CD4-positive, CD25-positive, alpha-beta regulatory T cell (primary cell): ENCODE results near the gene AGXT. TPM values are rescaled to one million over a fixed set of nuclear protein-coding genes. Genes with fewer than 3 reads are reported as not detected.

Experiments
- ATAC-seq, 2 donors: fragments of 150-1000 bp; cut with Tn5 transposase; one replicate each; pipeline ENCODE4 v1.10.0; 2021; ENCODE audit warnings: low read depth in 2 of 2, moderate number of reproducible peaks in 2 of 2, moderate library complexity in 1 of 2
- DNase-seq, 3 donors: peaks; one replicate each; pipeline versions ENCODE4 v3.0.0 to v3.0.0-alpha.2; 2012 to 2022; ENCODE audit warnings: mixed read lengths in 1 of 3
- H3K27ac ChIP-seq: one replicate; pipeline ENCODE4 v1.7.0; 2013; ENCODE audit warnings: mild to moderate bottlenecking, low read length; ENCODE audit not compliant: insufficient read depth, poor library complexity, severe bottlenecking
- H3K27me3 ChIP-seq: one replicate; pipeline ENCODE4 v1.7.0; 2013; ENCODE audit warnings: low read length; ENCODE audit not compliant: control insufficient read depth, insufficient read depth
- H3K36me3 ChIP-seq: one replicate; pipeline ENCODE4 v1.7.0; 2013; ENCODE audit warnings: mild to moderate bottlenecking, low read length, moderate library complexity; ENCODE audit not compliant: control insufficient read depth, insufficient read depth
- H3K4me1 ChIP-seq: 2 replicates; pipeline ENCODE4 v1.7.0; 2013; ENCODE audit warnings: mild to moderate bottlenecking, low read length; ENCODE audit not compliant: insufficient read depth, control insufficient read depth, poor library complexity, severe bottlenecking
- H3K4me3 ChIP-seq: one replicate; pipeline ENCODE4 v1.7.0; 2013; ENCODE audit warnings: low read depth, mild to moderate bottlenecking, low read length, moderate library complexity
- H3K9me3 ChIP-seq, 2 experiments: 1 replicate in 1 of 2; 2 replicates in 1 of 2; pipeline ENCODE4 v1.7.0; 2013; ENCODE audit warnings: low read length in 2 of 2, mild to moderate bottlenecking in 1 of 2, moderate library complexity in 1 of 2; ENCODE audit not compliant: control insufficient read depth in 2 of 2
- H3K27ac Mint-ChIP-seq, 3 donors: one replicate each; pipeline ENCODE4 v1.8.0; 2020 to 2022; ENCODE audit warnings: mild to moderate bottlenecking in 3 of 3, mixed read lengths in 3 of 3, moderate library complexity in 2 of 3
- H3K27me3 Mint-ChIP-seq: one replicate; pipeline ENCODE4 v1.8.0; 2022; ENCODE audit warnings: mild to moderate bottlenecking, mixed read lengths
- H3K36me3 Mint-ChIP-seq: one replicate; pipeline ENCODE4 v1.8.0; 2020; ENCODE audit warnings: mixed read lengths
- H3K4me1 Mint-ChIP-seq, 4 donors: one replicate each; pipeline ENCODE4 v1.8.0; 2020 to 2022; ENCODE audit warnings: mixed read lengths in 4 of 4, mild to moderate bottlenecking in 1 of 4
- H3K4me3 Mint-ChIP-seq, 4 donors: one replicate each; pipeline ENCODE4 v1.8.0; 2020 to 2022; ENCODE audit warnings: mild to moderate bottlenecking in 4 of 4, mixed read lengths in 4 of 4, moderate library complexity in 3 of 4
- H3K9me3 Mint-ChIP-seq, 7 donors: one replicate each; pipeline ENCODE4 v1.8.0; 2020 to 2022; ENCODE audit warnings: mixed read lengths in 7 of 7, mild to moderate bottlenecking in 3 of 7, moderate library complexity in 2 of 7
- polyA plus RNA-seq, 4 donors: library from polyadenylated mRNA; unstranded; fragments of 300-500 nt; fragmentation: Illumina TruSeq; gene quantifications; one replicate each; pipeline ENCODE4 v1.2.3, GENCODE V29; 2021
- total RNA-seq: library from RNA; stranded (reverse); gene quantifications from one replicate; pipeline ENCODE4 v1.2.3, GENCODE V29; 2022

The AGXT gene
- total RNA-seq (not detected), polyA plus RNA-seq (not detected)

GRCh38 chr2:240868286-240869108 lies at the start of gene AGXT:
Gene AGXT (plus strand): TSS chr2:240868824. CDS start chr2:240868866, 42 bp downstream.
- DNase-seq (no peak), ATAC-seq (no peak)
- no peaks in the 10 kb centered on the region for H3K36me3 ChIP-seq
- peaks cover 0 to 1% (median 0%) of the 10 kb centered on the region in 7 donors for H3K9me3 Mint-ChIP-seq
- H3K9me3 ChIP-seq: no peaks in the 10 kb centered on the region
- H3K27ac Mint-ChIP-seq: peak within 1 kb of the TSS in 1 of 3 donors; percentile 58
- H3K36me3 Mint-ChIP-seq: no peaks in the 10 kb centered on the region
- H3K27me3 Mint-ChIP-seq: peaks cover 13% of the 10 kb centered on the region
- no peak within 1 kb of the TSS for H3K4me3 Mint-ChIP-seq
- H3K4me1 Mint-ChIP-seq: no peaks in the 10 kb centered on the region
- H3K4me1 ChIP-seq: no peaks in the 10 kb centered on the region
- no peak within 1 kb of the TSS for H3K27ac ChIP-seq
- no peak within 1 kb of the TSS for H3K4me3 ChIP-seq
- H3K27me3 ChIP-seq: no peaks in the 10 kb centered on the region

DNA sequence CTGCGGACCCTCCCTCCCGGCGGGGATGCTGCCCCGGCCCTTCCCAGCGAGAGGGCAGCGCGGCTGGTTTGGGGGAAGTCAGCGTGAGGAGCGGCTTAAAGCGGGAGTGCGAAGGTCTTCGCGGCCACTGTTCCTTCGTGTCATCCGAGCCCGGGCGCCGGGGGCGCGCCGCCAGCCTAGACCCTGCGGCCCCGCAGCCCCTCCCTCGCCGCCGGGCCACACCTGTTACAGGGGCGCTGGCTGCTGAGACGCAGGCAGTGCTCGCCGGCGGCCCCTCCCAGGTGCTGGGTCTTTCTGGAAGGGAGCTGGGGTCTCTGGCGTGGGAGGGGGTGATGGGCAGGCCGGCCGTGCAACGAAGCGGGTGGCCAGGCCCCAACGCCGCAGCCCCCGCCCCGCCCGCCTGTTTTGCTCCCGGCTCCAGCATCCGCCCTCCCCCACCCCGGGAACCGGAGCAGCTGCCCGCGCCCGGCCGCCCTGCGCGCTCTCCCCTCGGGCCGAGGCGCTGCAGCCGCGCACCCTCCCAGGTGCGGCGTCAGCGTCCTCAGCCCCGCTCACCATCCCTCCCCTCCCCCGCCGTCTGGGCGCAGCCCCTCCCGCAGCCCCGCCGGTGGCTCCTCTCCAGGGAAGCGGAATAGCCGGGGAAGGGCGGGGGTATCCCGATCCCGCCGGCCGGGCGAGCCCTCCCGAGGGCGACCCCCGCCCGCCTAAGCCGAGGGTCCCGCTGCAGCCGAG lies 49.3 kb upstream of the AGXT start:
- H3K4me3 ChIP-seq: no peak overlapping the region
- peaks cover 15% of the 10 kb centered on the region for H3K4me1 ChIP-seq
- no peak overlapping the region for H3K27ac Mint-ChIP-seq
- peaks cover 0 to 5% of the 10 kb centered on the region in 2 experiments for H3K9me3 ChIP-seq
- ATAC-seq (no peak), DNase-seq (no peak)
- H3K36me3 Mint-ChIP-seq: no peaks in the 10 kb centered on the region
- H3K27me3 ChIP-seq: peaks cover 17% of the 10 kb centered on the region
- peaks cover 5 to 12% (median 7%) of the 10 kb centered on the region in 4 donors for H3K4me1 Mint-ChIP-seq
- H3K9me3 Mint-ChIP-seq: peaks cover 0 to 9% (median 0%) of the 10 kb centered on the region in 7 donors
- H3K27ac ChIP-seq: no peak overlapping the region
- no peak overlapping the region for H3K4me3 Mint-ChIP-seq
- no peaks in the 10 kb centered on the region for H3K36me3 ChIP-seq
- peaks cover 41% of the 10 kb centered on the region for H3K27me3 Mint-ChIP-seq

DNA sequence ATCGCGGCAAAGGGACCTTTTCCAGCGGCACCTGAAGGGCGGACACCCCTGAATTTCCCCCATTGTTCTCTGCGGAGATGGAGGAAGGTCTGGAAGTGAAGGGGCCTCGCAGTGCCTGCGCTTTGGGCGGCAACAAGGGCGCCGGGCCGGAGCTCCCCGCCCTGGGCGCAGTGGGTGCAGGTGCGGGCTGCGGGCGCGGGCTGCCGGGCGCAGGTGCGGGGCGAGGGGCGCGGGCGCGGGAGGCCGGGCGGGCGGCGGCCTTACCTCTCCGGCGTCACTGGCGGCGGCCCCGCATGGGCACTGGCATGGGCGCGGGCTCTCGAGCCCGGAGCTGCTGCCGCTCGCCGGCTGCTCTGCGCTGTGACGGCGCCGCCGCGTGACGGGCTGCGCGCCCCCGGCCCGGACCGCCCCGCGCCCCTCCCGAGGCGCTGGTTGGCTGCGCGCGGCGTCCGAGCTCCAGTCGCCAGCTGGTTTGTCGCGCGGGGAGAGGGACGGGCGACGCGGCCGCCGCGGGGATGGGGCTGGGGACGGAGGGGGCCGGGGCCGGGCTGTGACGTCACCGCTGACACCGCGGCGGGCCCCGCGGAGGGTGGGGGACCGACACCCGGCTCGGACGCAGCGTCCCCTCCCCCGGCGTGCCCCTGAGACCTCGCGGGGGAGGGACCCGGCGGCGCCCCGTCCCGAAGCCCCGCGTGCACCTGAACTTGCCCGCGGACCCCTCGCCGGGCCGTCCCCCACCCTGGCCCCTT lies 48.6 kb upstream of the AGXT start, which contains the start of gene KIF1A:
TSS of gene KIF1A (minus strand) at position 362 of the 749 bp plus-strand sequence. CDS start 22,467 bp downstream, outside the sequence.
- peaks cover 23% of the 10 kb centered on the region for H3K27me3 ChIP-seq
- peaks cover 15% of the 10 kb centered on the region for H3K4me1 ChIP-seq
- Mint-ChIP-seq H3K9me3 (peaks cover 0 to 9% (median 0%) of the 10 kb centered on the region in 7 donors), H3K4me1 (peaks cover 5 to 12% (median 7%) of the 10 kb centered on the region in 4 donors), H3K4me3 (peak within 1 kb of the TSS in 3 of 4 donors; percentile 33 to 47 (median 35)), H3K27ac (no peak within 1 kb of the TSS), H3K27me3 (peaks cover 44% of the 10 kb centered on the region), H3K36me3 (no peaks in the 10 kb centered on the region)
- no peak within 1 kb of the TSS for H3K27ac ChIP-seq
- H3K9me3 ChIP-seq: peaks cover 0 to 5% of the 10 kb centered on the region in 2 experiments
- ATAC-seq: no peak
- H3K36me3 ChIP-seq: no peaks in the 10 kb centered on the region
- DNase-seq: no peak
- no peak within 1 kb of the TSS for H3K4me3 ChIP-seq

DNA sequence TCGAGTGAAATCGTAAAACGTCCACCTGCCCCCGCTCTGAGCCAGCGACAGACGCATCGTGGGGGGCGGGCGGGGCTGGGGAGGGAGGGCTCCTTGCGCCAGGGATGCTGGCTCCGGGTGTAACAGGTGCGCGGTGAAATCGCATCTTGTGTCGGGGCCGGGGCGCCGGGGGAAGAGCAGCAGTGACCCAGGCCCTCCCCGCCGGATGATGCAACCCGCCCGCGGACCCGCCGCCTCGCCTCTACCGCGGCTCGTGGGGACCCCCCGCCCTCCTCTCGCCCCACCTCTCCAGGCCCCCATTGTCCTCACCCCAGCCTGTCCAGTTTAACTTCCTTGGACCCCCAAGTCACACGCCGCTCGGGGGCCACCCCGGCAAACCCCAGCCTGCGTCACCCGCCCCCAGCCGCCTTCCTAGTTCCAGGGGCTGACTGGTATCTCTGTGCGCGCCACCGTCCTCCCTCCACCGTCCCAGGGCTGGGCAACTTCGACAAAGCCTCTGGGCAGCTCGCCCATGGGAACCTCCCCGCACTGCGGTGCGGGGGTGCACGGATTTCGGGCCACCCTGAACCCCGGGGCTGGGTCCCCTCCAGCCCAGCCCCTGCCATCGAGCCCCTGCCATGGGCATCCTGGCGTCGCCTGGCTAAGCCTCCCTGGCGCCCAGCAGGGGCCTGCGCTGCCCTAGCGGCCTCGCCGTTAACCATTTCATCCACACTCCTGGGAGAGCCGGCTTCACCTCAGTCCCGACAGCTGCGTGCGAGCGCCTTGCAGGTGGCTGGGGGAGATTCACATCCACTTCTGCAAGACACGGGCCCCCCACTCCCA lies 47.8 kb upstream of the AGXT start:
- Histone ChIP-seq H3K9me3 (peaks cover 0 to 5% of the 10 kb centered on the region in 2 experiments), H3K27ac (no peak overlapping the region), H3K27me3 (peaks cover 30% of the 10 kb centered on the region), H3K4me1 (peaks cover 15% of the 10 kb centered on the region), H3K36me3 (no peaks in the 10 kb centered on the region), H3K4me3 (no peak overlapping the region)
- Mint-ChIP-seq H3K9me3 (peaks cover 0 to 9% (median 0%) of the 10 kb centered on the region in 7 donors), H3K36me3 (no peaks in the 10 kb centered on the region), H3K4me1 (peaks cover 5 to 12% (median 7%) of the 10 kb centered on the region in 4 donors), H3K27ac (no peak overlapping the region), H3K27me3 (peaks cover 51% of the 10 kb centered on the region), H3K4me3 (peak overlapping the region in 3 of 4 donors; percentile 33 to 82 (median 35))
- DNase-seq (no peak), ATAC-seq (peak in 1 of 2 donors; percentile 20)

DNA sequence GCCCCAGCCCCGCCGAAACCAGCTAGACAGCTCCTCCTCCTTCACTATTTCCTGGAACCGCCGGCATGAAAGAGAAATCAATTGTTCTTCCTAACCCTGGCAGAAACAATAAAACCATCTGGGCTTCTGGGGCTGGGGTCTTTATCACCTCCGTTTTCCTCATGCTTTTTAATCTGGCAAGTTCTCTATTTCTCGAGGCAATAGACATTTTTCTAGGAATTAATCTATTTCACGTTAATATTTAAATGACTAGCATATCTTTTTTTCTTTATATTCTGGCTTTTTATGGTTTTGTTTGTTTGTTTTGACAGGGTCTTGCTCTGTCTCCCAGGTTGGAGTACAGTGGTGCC lies 47.2 kb upstream of the AGXT start:
- H3K4me3 ChIP-seq: no peak overlapping the region
- no peak overlapping the region for H3K27ac ChIP-seq
- H3K27me3 ChIP-seq: peaks cover 34% of the 10 kb centered on the region
- Mint-ChIP-seq H3K4me1 (peaks cover 5 to 12% (median 7%) of the 10 kb centered on the region in 4 donors), H3K9me3 (peaks cover 0 to 6% (median 0%) of the 10 kb centered on the region in 7 donors), H3K27me3 (peaks cover 57% of the 10 kb centered on the region), H3K4me3 (peak overlapping the region in 2 of 4 donors; percentile 17 to 82), H3K36me3 (no peaks in the 10 kb centered on the region), H3K27ac (peak overlapping the region in 1 of 3 donors; percentile 69)
- DNase-seq: no peak
- H3K9me3 ChIP-seq: peaks cover 0 to 5% of the 10 kb centered on the region in 2 experiments
- no peak for ATAC-seq
- no peaks in the 10 kb centered on the region for H3K36me3 ChIP-seq
- peaks cover 15% of the 10 kb centered on the region for H3K4me1 ChIP-seq

GRCh38 chr2:240822280-240822847 lies 46.3 kb upstream of the AGXT start:
- H3K36me3 Mint-ChIP-seq: no peaks in the 10 kb centered on the region

More at GRCh38 chr2:240822280-240822847, 46.3 kb upstream of the AGXT start:
- Histone ChIP-seq H3K27me3 (peaks cover 40% of the 10 kb centered on the region), H3K4me3 (no peak overlapping the region), H3K9me3 (peaks cover 0 to 5% of the 10 kb centered on the region in 2 experiments), H3K36me3 (no peaks in the 10 kb centered on the region), H3K4me1 (peaks cover 15% of the 10 kb centered on the region), H3K27ac (no peak overlapping the region)
- Mint-ChIP-seq H3K9me3 (peaks cover 0 to 6% (median 0%) of the 10 kb centered on the region in 7 donors), H3K27ac (no peak overlapping the region), H3K27me3 (peaks cover 67% of the 10 kb centered on the region), H3K4me1 (peaks cover 5 to 12% (median 7%) of the 10 kb centered on the region in 4 donors), H3K4me3 (peak overlapping the region in 1 of 4 donors; percentile 67)
- ATAC-seq: no peak
- no peak for DNase-seq
